Right hindlimb (tissue), 1 donor: Measurements from ENCODE around the gene FMC1.
"Not testable (repeated sequence)": the region's sequence is repeated elsewhere in the genome, so short reads cannot be mapped to it uniquely, and the experiment has no call there.

Source experiments
- DNase-seq: peaks from one replicate; pipeline ENCODE4 v3.0.0-alpha.2; 2018

FMC1 gene

DNA sequence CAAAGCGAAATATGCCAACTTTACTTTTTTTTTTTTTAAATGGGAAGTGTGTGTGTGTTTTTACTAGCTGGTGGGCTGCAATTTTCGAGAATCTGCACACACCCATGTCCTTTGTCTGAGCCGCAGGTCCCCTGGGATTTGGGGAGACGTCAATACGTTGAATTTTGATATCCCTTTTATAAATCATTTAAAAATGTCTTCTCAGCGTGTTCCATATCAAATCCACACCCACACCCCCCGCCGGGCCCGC lies 404 bp upstream of the FMC1 start:
- no peak for DNase-seq

DNA sequence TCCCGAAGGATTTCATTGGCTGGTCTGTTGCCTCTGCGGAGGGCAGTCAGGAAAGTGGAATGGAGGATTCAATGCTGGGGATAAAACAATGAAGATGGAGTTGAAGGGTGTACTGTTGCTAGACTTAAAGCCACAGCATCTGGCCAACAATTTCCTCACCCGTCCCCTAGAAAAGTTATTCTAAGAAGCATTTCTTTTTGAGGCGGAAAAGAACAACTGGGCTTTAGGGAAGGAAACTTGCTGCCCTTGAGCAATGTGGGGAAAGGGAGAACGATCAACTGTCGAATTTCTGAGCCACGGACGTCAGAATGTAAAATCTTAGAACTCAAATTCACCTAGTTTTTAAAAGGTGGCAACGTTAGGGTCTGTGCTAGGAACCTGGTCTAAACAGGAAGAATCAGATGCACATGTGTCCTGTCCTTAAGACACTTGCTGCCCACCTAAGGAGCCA lies 664 bp downstream of the FMC1 start:
- DNase-seq, result no peak

DNA sequence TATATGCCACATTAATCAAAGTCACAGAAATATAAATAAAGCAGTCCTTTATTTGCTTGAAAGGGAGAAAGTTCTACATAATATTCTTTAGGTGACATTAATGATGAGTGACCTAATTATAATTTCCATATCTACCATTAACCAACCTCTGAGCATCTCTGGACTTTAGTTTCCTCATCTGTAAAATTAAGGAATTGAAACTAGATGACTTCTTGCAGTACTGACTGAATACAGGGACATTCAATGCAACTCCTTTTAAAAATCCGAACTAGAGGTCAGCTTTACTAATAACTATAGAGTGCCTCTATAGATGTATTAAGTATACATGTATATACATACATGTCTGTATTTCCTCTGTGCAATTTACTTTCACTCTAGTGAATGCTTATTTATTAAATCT lies 3.9 kb downstream of the FMC1 start:
- no peak for DNase-seq

DNA sequence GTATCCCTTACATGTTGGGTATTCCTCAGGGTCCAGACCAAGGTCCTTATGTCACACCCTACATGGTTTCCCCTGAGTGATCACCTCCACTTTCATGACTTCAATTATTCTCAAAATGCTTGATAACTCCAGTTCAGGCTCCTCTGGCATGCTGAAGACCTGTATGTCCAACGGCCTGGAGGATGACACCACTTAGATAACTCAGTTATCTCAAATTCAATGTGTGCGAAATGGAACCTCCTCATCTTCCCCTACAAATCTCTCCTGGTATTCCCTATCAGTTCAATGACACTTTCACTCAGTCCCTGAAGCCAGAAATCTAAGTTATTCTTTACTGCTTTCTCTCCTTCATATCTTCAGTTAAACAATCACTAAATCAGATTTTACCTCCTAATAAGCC lies 9.9 kb downstream of the FMC1 start:
- no peak for DNase-seq

DNA sequence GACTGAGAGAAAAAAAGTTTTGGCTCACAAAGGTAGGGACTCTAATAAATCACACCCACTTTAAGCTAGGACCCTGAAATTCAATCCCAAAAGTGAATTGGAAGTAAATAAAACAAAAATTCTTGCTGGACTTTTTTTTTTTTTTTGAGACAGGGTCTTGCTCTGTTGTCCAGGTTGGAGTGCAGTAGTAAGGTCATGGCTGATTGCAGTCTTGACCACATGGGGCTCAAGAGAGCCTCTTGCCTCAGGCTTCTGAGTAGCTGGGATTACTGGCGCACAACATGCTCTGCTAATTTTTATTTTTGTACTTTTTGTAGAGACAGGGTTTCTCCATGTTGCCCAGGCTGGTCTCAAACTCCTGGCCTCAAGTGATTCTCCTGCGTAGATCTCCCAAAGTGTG lies 13.6 kb downstream of the FMC1 start:
- DNase-seq, result no peak

DNA sequence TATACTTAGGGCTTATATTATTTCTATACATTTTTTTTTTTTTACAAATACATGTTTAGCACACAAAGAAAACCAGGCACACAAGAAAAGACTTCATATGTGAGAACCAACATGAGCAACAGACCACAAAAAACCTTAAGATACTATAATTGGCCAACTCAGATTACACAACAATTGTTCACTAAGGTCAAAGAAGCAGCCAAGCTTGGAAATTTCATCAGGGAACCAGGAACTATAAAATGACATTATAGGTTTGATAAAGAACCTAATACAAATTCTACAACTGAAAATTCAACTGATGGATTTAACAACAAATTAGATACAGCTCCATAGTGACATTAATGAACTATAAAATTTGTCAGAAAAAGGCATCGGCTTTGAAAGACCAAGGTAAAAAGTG lies 14.2 kb downstream of the FMC1 start:
- DNase-seq, result no peak

DNA sequence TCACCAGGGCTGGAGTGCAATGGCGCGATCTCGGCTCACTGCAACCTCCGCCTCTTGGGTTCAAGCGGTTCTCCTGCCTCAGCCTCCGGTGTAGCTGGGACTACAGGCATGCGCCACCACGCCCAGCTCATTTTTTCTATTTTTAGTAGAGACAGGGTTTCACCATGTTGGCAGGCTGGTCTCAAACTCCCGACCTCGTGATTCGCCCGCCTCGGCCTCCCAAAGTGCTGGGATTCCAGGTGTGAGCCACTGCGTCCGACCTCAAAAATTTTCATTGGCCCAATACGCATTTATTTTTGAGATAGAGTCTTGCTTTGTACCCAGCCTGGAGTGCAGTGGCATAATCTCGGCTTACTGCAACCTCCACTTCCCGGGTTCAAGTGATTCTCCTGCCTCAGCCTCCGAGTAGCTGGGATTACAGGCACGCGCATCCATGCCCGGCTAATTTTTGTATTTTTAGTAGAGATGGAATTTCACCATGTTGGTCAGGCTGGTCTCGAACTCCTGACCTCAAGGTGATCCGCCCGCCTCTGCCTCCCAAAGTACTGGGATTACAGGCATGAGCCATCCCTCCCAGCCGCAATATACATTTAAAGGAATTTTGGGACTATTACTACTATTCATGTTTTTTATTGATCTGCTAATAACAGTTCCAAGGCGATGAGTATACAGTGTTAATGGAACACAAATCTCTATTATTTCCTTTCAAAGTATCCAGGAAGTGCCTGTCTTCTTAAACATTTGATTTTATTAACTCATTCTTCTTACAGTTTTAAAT lies 16.8 kb downstream of the FMC1 start:
- DNase-seq, result not testable (repeated sequence)

DNA sequence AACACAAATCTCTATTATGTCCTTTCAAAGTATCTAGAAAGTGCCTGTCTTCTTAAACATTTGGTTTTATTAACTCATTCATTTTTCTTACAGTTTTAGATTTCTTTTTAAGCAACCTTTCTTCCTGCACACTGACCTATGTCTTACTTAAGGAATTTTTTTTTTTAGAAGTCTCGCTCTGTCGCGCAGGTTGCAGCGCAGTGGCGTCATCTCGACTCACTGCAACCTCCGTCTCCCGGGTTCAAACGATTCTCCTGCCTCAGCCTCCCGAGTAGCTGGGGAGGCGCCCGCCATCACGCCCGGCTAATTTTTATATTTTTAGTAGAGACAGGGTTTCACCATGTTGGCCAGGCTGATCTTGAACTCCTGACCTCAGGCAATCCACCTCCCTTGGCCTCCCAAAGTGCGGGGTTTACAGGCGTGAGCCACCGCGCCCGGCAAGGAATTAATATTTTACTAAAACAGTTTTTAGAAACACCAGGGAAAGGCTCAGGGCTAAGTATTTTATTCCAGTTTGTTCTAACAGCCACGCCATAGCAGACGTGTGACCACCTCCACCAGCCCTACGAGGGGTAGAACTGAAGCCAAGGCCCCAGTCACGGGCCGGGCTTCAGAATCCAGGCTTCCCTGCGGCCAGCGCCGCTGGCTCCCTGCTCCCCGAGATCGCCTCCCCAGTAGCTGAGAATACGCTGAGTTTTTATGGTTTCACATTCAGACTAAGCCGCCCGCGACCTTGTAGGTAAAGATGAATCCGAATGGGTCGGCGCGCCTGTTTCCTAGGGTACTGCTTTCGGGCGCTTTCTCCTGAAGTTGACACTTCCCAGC lies 17.6 kb downstream of the FMC1 start:
- DNase-seq, result no peak

DNA sequence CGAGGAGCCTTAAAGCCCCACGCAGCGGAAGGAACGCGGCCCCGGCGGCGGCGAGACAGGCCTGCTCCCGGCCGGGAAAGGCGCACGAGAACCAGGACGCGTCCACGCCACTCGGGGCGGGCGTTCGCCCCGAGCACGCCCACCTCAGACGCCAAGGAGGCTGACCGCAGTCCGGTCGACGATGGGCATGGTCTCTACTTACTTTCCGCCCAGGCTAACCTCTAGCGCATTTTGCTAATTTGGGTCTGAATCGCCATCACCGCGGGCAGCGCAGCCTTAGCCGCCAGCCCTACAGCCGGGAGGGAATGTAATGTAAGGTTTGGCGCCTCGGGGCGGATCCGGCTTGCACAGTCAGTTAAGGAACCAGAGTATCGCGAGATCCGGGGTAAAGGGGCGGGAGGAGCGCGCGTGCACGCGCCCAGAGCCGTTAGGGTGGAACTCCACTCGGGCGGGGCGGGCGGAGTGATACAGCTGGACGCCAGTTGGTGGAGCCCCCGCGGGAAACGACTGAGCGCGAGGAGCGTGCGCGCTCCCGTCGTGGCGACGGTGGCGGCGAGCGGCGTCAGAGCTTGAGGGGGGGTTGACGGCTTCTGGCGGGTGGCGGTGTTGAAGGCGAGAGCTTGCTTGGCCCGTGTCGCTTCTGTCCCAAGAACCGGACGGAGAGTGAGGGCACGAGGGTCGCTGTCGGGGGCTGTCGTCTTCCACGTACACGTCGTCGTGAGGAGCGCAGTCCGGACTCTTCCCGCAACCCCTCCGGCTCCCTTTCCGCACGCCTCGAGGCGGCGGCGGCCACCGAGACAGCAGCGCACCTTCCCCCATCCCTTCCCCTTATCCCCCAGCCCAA lies 18.5 kb downstream of the FMC1 start, which contains the start of gene LUC7L2:
TSS of gene LUC7L2 (plus strand) at position 529 of the 844 bp plus-strand sequence. CDS start 368 bp downstream, outside the sequence.
- DNase-seq, result peak; percentile 100

DNA sequence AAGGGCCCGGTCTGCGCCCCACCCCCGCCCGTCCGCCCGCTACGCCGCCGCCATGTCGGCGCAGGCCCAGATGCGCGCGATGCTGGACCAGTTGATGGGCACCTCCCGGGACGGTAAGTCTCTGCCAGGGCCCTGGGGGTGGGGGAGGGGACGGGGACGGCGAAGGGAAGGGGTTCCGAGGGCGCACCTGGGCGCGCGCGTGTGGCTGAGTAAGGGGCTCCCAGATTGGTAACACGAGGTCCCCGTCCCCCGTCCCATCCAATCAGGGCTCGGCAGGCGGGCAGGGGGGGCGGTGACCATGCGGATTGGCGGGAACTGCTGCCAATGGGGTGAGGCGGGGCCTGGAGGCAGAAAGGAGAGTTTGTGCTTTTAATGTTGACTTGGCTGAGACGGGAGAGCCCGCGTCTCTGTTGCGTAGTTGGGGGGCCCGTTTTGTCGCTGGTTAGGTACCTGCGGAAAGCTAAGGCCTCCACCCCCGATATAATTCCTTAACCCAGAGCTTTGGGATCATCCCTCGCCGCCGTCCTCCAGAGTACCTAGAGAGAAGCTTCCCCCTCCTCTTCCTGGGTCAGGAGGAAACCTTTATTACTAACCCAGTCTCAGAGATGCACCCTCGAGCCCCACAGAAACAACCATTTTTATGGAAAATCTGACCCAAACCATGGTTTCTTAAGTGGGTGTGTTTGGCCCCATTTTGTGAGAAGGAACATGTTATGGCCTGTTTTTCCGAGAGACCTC lies 19.2 kb downstream of the FMC1 start:
- DNase-seq, result peak; percentile 99

DNA sequence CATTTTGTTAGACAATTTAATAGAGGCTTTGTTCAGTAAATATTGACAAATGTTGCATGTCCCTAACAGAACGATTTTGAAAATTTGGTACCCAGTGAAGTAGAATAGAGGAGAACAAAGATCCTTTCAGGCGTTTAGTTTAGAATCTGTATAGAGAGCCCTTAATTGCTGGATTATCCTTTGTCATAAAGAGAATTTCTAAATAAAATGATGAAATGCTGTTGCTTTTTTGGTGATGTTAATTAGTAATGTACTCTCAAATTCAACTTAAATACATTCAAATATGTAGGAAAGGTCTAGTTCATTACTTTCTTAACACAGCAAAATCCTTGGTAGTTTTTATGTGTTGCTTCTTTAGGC lies 19.8 kb downstream of the FMC1 start:
- no peak for DNase-seq

DNA sequence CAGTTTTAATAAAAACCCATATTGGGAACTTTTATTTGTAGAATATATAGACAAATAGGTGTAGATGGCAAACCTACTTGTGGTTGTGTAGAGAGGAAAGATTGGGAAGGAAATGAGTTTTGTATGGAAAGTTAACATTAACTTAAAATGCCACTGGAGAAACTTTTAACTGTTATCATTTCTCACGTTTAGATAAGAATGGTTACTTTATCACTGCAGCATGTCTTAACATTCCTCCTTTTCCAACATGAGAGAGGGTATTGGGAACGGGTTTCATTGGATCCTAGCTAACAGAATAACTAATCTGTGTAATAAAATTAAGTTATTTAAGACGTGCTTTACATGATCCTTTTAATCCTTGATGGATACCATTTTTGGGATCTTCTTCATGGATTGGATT lies 20.4 kb downstream of the FMC1 start:
- DNase-seq, result no peak

DNA sequence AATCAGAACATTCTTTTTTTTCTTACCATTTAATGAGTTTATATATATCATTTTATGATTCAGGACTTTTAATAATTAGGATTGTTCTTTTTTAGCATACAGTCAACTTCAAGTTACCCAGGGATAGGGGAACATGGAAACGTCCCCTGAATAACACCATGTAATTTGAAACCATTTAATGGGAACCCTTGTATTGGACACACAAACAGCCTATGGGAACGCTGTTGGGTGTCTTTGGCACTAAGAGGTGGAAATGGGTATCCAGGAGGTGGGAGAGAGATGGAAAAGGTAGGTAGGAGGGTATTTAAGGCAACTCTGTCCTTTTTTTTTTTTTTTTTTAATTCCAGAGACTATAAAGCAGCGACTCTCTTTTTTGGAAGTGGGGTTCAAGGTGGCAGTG lies 21.2 kb downstream of the FMC1 start:
- no peak for DNase-seq

DNA sequence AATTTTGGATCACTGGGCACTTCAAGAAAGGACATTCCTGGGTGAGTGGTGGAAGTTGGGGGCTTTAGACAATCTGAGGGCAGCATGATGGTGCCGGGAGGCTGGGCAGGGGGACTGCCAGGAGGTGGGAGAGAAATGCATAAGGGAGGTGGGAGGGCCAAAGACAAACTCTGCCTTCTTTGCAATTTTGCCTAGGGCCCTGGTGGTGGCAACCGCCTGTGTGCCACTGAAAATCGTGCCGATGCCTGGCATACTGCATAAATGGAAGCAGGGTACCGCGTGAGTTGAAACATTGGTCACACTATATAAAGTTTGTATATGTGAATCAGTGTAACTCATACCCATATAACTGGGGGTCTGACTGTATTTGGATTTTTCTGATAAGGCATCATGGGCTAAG lies 21.8 kb downstream of the FMC1 start:
- no peak for DNase-seq

DNA sequence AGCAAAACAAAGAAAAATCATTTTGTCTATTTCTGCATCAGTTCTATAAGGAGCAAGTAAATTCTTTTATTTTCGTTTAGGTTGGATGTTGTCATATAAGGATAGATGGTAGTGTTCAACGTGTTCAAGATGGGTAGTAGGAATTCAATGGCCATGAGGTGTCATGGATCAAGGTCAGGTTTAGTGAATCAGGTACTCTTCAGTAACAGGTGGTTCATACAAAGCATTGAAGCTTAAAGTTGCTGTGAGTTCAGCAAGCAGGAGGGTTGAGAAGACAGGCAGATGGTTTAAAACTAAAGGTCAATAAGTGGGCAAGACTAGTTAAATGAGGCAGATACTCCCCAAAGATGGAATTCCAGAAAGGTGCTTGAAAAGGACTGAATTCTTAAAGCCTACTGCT lies 24.2 kb downstream of the FMC1 start:
- DNase-seq, result no peak

DNA sequence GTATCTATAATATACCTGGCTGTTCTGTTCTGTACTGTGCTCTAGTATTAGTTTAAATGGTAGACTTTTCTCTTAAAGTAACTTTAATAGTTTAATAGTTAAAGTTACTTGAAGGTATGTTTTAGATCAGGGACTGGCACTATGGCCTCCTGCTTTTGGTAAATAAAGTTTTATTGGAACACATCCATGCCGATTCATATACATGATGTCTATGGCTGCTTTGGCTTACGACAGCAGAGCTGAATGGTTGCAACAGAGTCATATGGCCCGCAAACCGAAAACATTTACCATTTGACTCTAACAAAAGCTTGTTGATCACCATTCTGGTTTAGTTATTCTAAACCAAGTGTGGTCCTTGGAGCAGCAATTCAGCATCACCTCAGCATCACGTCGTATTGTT lies 25.3 kb downstream of the FMC1 start:
- no peak for DNase-seq

DNA sequence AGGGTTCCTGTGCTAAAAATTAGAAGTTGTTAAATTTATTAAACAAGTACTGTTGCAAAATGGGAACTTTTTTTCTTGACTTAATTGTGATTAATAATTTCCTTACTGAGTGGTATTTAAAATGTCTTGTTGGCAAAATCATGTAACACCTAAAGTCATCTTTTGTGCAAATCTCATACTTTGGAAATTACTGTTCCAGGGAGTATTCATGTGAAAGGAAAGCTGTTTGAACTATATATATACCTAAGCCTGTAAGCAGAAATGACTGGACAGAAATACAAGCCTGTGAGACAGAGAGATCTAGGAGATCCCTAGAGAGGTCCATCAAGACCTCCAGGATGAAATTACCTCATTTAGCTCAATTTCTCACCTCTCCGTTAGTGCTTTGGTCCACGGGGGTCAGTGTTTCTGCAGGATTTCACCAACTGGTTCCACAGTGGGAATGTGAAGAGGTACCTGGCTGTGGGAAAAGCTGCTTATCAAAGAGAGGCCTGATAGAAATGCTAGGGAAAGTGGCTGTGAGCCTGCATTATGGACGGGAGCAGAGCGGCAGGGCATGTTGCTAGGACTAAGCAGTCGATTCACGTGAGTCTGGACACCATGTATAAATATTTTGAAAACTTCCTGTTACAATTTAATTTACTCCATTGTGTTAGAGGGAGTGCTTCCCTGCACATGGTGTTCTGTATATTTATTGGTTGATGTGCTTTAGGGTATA lies 26.5 kb downstream of the FMC1 start:
- no peak for DNase-seq

DNA sequence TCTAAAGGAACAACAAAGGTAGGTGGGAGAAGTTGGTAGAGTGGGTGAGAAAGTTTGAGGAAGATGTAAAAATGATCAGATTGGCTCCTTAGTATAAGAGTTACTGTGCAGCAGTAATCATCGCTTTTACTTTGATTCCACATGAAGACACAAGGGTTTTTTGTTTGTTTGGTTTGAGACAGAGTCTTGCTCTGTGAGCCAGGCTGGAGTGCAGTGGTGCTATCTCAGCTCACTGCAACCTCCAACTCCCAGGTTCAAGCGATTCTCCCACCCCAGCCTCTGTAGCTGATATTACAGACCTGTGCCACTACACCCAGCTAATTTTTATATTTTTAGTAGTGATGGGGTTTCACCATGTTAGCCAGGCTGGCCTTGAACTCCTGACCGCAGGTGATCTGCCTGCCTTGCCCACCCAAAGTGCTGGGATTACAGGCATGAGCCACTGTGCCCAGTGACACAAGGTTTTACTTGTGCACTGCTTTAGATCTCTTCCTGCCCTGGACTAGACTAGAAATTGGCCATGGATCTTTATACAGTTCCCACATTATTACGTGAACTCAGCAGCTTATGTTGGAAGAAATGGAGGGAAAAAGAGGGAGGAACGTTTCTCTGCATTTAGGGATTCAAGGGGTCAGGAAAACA lies 29.3 kb downstream of the FMC1 start:
- DNase-seq, result no peak

DNA sequence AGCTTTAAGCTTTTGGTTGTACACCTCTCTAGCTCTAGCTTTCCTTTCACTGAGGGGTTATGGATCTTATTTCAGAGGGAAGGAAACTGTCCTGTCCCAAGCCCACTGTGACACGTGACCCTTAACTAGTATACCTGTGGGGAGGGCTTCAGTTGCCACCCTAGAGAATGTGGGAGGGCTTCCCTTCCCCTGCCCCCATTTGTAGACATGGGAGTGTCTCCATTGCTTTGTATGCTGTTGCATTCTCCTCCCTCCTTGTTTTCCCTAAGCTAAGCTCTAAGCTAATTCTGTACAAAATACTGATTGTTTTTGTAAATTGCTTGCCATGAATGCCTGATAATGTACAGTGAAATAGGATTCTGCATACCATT lies 29.8 kb downstream of the FMC1 start:
- no peak for DNase-seq

DNA sequence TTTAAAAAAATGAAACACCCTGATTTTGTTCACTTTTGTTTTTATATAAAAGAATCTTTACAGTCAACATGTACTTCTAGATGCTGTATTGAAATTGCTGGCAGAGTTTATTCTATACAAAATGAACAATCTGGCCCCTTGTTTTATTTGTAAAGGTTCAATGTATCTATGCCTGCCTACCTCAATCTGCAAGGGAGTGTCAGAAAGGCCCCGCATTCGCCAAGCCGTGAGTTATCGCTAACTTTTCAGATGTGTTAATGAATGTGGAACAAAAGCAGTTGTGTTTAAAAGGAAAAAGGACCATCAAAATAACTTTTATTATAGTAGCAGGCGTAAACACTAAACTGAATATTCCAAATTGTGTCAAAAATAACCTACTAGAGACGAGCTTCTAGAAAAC lies 33.1 kb downstream of the FMC1 start:
- no peak for DNase-seq

DNA sequence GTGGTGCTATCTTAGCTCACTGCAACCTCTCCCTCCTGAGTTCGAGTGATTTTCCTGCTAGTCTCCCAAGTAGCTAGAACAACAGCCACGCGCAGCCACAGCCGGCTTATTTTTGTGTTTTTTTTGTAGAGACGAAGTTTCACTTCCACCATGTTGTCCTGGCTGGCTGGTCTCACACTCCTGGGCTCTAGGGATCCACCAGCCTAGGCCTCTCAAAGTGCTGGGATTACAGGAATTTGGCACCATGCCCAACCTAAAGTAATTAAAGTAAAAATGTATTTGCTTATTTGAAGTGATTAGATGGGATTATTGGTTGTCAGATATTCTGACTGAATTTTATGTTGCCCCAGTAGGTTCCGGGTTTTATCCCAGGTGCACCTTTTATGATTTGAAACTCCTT lies 41.3 kb downstream of the FMC1 start:
- DNase-seq, result no peak

DNA sequence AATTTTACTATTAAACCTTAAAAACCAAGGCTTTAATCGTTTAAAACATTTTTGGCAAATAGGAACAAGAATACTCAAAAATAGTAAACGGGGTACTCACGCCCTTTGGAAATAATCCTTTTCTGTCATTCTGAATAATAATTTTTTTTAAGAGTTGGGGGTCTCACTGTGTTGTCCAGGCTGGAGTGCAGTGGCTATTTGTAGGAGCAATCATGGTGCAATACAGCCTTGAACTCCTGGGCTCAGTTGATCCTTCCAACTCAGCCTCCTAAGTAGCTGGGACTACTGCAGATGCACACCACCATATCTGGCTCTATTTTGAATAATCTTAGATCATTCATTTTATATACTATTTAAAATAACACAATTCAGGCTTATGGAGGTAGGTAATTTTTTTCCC lies 43.5 kb downstream of the FMC1 start:
- no peak for DNase-seq
